Upper lobe of left lung (tissue), 4 donors: ENCODE results near the gene FREM1.

Experiments used
- CTCF ChIP-seq, 6 experiments: fragments of 450-650 bp in 4 of 6; fragments of 200-600 bp in 2 of 6; sonication (generic) in 2 of 6; IDR thresholded peaks; one replicate each; pipeline ENCODE4 v1.5.1; 2016 to 2019; ENCODE audit warnings: antibody characterized with exemption in 6 of 6
- POLR2A ChIP-seq, 4 donors: fragments of 450-650 bp; IDR thresholded peaks; one replicate each; pipeline ENCODE4 v1.5.1; 2016 to 2017; ENCODE audit warnings: antibody characterized with exemption in 4 of 4, mild to moderate bottlenecking in 2 of 4

- no peak for TF ChIP-seq CTCF (IDR thresholded peaks at IDR 0.05)
- TF ChIP-seq POLR2A (IDR thresholded peaks at IDR 0.05): no peak
These were observed 134.3 kb downstream of the FREM1 start for GRCh38 chr9:14775917-14776316.
